GM12872 (cell line): Measurements from ENCODE around the gene TM6SF1.

Experiments used
- CTCF ChIP-seq: IDR thresholded peaks from 3 replicates; pipeline ENCODE4 v1.5.1; 2011; ENCODE audit warnings: low read depth, mild to moderate bottlenecking, low read length, moderate library complexity; ENCODE audit not compliant: insufficient read depth

TM6SF1 gene

DNA sequence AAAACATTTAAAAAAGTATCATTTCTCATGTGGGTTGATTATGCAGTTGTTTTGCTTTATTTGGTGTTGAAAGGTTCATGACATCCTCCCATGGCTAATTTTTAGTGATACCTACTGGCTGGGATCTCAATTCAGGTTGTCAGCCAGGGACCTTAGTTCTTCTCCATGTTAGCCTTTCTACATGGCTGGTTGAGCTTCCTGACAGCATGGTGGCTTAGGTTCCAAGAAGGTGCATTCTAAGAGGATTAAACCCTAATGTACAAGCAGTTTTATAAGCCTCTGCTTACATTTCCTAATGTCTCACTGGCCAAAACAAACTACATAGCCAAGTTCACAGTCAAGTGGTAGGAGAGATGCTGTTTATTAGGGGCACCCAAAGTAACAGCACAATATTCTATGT is 9.4 kb upstream of the TM6SF1 start:
- TF ChIP-seq CTCF = no peak

DNA sequence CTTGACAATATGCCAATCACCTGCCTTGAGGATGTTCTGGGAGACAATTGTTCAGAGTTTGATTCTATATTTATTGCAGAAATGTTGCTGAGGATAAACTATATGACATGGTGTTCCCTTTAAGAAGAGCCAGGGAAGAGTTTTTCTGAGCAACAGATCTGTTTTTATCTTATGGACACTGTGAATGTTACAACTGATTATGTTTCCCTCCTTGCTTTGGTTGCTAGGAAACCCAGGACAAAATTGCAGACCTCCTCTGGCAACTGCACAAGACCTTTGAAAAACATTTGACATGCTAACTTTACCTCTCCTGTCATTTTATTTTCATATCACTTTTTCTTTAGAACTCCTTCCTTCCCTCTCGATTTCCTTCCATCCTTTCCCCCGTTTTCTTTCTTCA is 8.2 kb upstream of the TM6SF1 start:
- TF ChIP-seq CTCF = no peak

DNA sequence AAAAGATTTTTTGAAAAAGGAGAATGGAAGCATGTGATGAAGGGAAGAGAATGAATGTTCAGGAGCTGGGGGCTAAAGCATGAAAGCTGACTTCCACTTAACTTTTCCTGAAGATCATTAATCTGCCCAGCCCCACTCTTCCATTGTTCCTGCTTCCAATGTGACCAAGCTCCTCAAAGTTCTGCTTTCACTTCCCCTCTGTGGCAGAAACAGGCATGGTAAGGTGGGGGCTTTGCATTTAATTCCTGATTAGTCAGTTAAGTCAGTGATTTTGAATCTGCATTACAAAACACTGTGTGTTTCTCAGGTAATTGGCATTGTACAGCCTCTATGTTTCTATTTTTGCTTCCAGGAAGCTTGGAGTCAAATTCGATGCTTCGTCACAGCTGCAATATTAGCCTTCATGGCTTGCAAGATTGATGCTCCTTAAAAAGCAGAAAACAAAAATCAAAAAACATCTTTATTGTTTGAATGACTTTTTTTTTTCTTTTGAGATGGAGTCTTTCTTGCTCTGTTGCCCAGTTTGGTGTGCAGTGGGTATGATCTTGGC is 7.3 kb upstream of the TM6SF1 start:
- TF ChIP-seq CTCF = no peak

DNA sequence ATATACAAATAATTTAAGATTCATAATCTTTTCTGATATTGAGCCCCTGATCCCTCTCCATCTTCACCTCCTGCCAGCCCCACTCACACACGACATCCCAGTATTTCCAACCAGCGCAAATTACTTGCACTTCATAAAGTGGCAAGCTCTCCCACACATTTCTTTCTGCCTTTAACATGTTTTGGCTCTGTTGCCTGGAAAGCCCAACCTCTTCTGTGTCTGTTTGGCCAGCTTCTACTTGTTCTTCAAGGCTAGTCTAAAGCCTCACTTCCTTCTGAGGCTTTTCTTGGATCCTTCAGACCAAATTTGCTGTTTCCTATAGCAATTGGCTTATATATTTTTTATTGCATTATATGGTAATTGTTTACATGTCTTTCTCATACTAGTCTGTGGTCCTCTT is 5.1 kb upstream of the TM6SF1 start:
- no peak for TF ChIP-seq CTCF

GRCh38 chr15:83104141-83104540 is 3.3 kb upstream of the TM6SF1 start:
- no peak for TF ChIP-seq CTCF

DNA sequence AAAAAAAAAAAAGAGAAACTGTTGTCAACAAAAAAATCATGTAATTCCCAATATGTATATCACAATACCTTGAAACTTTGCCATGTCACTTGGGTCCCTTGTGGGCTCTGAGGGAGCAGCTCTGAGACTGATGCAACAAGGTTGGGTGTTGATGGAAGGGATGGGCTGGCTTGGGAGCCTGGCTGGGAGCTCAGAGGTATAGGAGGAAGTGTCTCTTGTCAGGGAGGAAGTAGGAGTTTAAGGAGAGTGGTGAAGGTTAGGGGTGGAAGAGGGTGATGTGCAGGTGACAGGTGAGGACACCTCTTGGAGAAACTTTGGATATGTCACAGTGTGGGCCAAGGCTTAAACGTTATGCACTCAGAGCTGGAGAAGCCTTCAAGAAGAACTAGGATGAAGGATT is 2.0 kb upstream of the TM6SF1 start:
- no peak for TF ChIP-seq CTCF

GRCh38 chr15:83107841-83108181 is 366 bp downstream of the TM6SF1 start:
- TF ChIP-seq CTCF = no peak
